Muscle of back (tissue), 11 donors: ENCODE measurements around the gene CXCR5. TPM values are rescaled to one million over a fixed set of nuclear protein-coding genes. Genes with fewer than 3 reads are reported as not detected.

ENCODE experiments used
- DNase-seq, 3 donors: peaks; one replicate each; pipeline versions ENCODE4 v3.0.0 to v3.0.0-alpha.2; 2013
- polyA plus RNA-seq, 10 donors: library from polyadenylated mRNA; unstranded; fragments of 120-200 nt; gene quantifications; one replicate each; pipeline ENCODE4 v1.2.1, GENCODE V29; 2013; ENCODE audit not compliant: insufficient read length in 10 of 10

CXCR5 gene
- polyA plus RNA-seq, 10 donors, result 0.04 to 0.11 (median 0.06) TPM; not detected in 5

- DNase-seq, result peak in 2 of 3 donors; percentile 73 to 86
These were observed 28.4 kb downstream of the CXCR5 start for GRCh38 chr11:118911880-118912741.

GRCh38 chr11:118912742-118913410, 29.2 kb downstream of the CXCR5 start:
- DNase-seq, result peak in 1 of 3 donors; percentile 33

- peak in 1 of 3 donors; percentile 31 for DNase-seq
These were observed 29.9 kb downstream of the CXCR5 start for GRCh38 chr11:118913411-118914125.

- peak in 1 of 3 donors; percentile 44 for DNase-seq
These were observed 30.7 kb downstream of the CXCR5 start for GRCh38 chr11:118914178-118914918.

GRCh38 chr11:118914987-118915386, 31.3 kb downstream of the CXCR5 start:
- no peak for DNase-seq

GRCh38 chr11:118915396-118915795, 31.7 kb downstream of the CXCR5 start:
- DNase-seq, result no peak

GRCh38 chr11:118915941-118916841, 32.5 kb downstream of the CXCR5 start:
- peak in 2 of 3 donors; percentile 37 to 53 for DNase-seq

GRCh38 chr11:118916842-118917388, 33.2 kb downstream of the CXCR5 start:
- peak in 2 of 3 donors; percentile 43 to 64 for DNase-seq

- peak in 2 of 3 donors; percentile 41 to 67 for DNase-seq
These were observed 33.9 kb downstream of the CXCR5 start for GRCh38 chr11:118917481-118918127.

- peak in 2 of 3 donors; percentile 81 to 91 for DNase-seq
These were observed 34.5 kb downstream of the CXCR5 start for GRCh38 chr11:118918128-118918685.

GRCh38 chr11:118918686-118919280, 35.1 kb downstream of the CXCR5 start:
- peak in 1 of 3 donors; percentile 77 for DNase-seq

GRCh38 chr11:118921121-118921928, 37.6 kb downstream of the CXCR5 start:
- DNase-seq, result peak in 2 of 3 donors; percentile 58 to 71

- peak in 2 of 3 donors; percentile 64 to 67 for DNase-seq
These were observed 38.4 kb downstream of the CXCR5 start for GRCh38 chr11:118921929-118922744.

- no peak for DNase-seq
These were observed 39.3 kb downstream of the CXCR5 start for GRCh38 chr11:118922745-118923627.

GRCh38 chr11:118923721-118924587, 40.3 kb downstream of the CXCR5 start:
- DNase-seq, result peak in 1 of 3 donors; percentile 31
